Measurements from ENCODE around the gene HINT1.

HINT1 gene

GRCh38 chr5:131109540-131110255 is 55.4 kb downstream of the HINT1 start:
- TF ChIP-seq POLR2A (IDR thresholded peaks at IDR 0.05; ENCODE audit: low read length): no peak
- TF ChIP-seq GATA1 (IDR thresholded peaks at IDR 0.05; ENCODE audit: low read depth, low read length): no peak
- DNase-seq: peak; percentile 18 to 50
